CD4-positive, alpha-beta memory T cell (primary cell): ENCODE results near the gene CAMTA2. TPM values are rescaled to one million over a fixed set of nuclear protein-coding genes. Genes with fewer than 3 reads are reported as not detected.
"Not testable (repeated sequence)": the region's sequence is repeated elsewhere in the genome, so short reads cannot be mapped to it uniquely, and the experiment has no call there.

Experiments used
- CTCF ChIA-PET: fragments of 350-600 bp; sonication (Branson Sonifier 250); formaldehyde crosslinking; loops from one replicate; lab custom pipeline; 2021; ENCODE audit warnings: inconsistent platforms; ENCODE audit not compliant: partially characterized antibody; lab: Charles Lee
- POLR2A ChIA-PET: fragments of 350-600 bp; sonication (Branson Sonifier 250); formaldehyde crosslinking; loops from one replicate; lab custom pipeline; 2021; ENCODE audit not compliant: partially characterized antibody; lab: Charles Lee
- DNase-seq, 5 donors: peaks; one replicate each; pipeline versions ENCODE4 v3.0.0 to v3.0.0-alpha.2; 2020 to 2022; ENCODE audit warnings: mixed read lengths in 1 of 5
- H3K27ac ChIP-seq: one replicate; pipeline ENCODE4 v1.7.0; 2013; ENCODE audit warnings: low read depth, low read length
- H3K27me3 ChIP-seq: 2 replicates; pipeline ENCODE4 v1.7.0; 2013; ENCODE audit warnings: mild to moderate bottlenecking, low read length, moderate library complexity; ENCODE audit not compliant: insufficient read depth
- H3K36me3 ChIP-seq: 2 replicates; pipeline ENCODE4 v1.7.0; 2013; ENCODE audit warnings: mild to moderate bottlenecking, low read length, moderate library complexity; ENCODE audit not compliant: insufficient read depth
- H3K4me1 ChIP-seq: 2 replicates; pipeline ENCODE4 v1.7.0; 2013; ENCODE audit warnings: mild to moderate bottlenecking, low read length, moderate library complexity; ENCODE audit not compliant: insufficient read depth
- H3K4me3 ChIP-seq, 2 donors: one replicate each; pipeline ENCODE4 v1.7.0; 2013; ENCODE audit warnings: low read length in 2 of 2, mild to moderate bottlenecking in 1 of 2
- H3K9me3 ChIP-seq, 2 donors: one replicate each; pipeline ENCODE4 v1.7.0; 2013; ENCODE audit warnings: low read length in 2 of 2, control low read depth in 1 of 2; ENCODE audit not compliant: control insufficient read depth in 1 of 2
- H3K27ac Mint-ChIP-seq, 7 donors: one replicate each; pipeline ENCODE4 v1.8.0; 2020 to 2021; ENCODE audit warnings: mixed read lengths in 7 of 7, mild to moderate bottlenecking in 6 of 7, inconsistent platforms in 3 of 7, moderate library complexity in 3 of 7
- H3K27me3 Mint-ChIP-seq, 2 donors: one replicate each; pipeline ENCODE4 v1.8.0; 2020 to 2021; ENCODE audit warnings: mixed read lengths in 2 of 2
- H3K36me3 Mint-ChIP-seq, 2 donors: one replicate each; pipeline ENCODE4 v1.8.0; 2020 to 2021; ENCODE audit warnings: mixed read lengths in 2 of 2, inconsistent platforms in 1 of 2, mild to moderate bottlenecking in 1 of 2
- H3K4me1 Mint-ChIP-seq, 4 donors: one replicate each; pipeline ENCODE4 v1.8.0; 2020 to 2021; ENCODE audit warnings: mixed read lengths in 4 of 4, mild to moderate bottlenecking in 1 of 4
- H3K4me3 Mint-ChIP-seq, 8 donors: one replicate each; pipeline ENCODE4 v1.8.0; 2020 to 2021; ENCODE audit warnings: mixed read lengths in 8 of 8, mild to moderate bottlenecking in 7 of 8, moderate library complexity in 6 of 8, inconsistent platforms in 3 of 8
- H3K9me3 Mint-ChIP-seq, 8 donors: one replicate each; pipeline ENCODE4 v1.8.0; 2020 to 2021; ENCODE audit warnings: mixed read lengths in 8 of 8, mild to moderate bottlenecking in 5 of 8, inconsistent platforms in 3 of 8, moderate library complexity in 1 of 8
- intact Hi-C: fragments of 100-400 bp; cut with micrococcal nuclease; formaldehyde crosslinking; loops from one replicate; pipeline ENCODE4 v1.15.1; 2023
- polyA plus RNA-seq, 2 donors: library from polyadenylated mRNA; unstranded; fragments of 300-500 nt; fragmentation: Illumina TruSeq; gene quantifications; one replicate each; pipeline ENCODE4 v1.2.3, GENCODE V29; 2021
- total RNA-seq, 2 experiments: library from RNA; stranded (reverse); gene quantifications; one replicate each; pipeline ENCODE4 v1.2.3, GENCODE V29; 2021

CAMTA2 gene
- total and polyA plus RNA-seq, 4 experiments from 2014 or later = 4.6 to 84.8 (median 44.2) TPM

DNA sequence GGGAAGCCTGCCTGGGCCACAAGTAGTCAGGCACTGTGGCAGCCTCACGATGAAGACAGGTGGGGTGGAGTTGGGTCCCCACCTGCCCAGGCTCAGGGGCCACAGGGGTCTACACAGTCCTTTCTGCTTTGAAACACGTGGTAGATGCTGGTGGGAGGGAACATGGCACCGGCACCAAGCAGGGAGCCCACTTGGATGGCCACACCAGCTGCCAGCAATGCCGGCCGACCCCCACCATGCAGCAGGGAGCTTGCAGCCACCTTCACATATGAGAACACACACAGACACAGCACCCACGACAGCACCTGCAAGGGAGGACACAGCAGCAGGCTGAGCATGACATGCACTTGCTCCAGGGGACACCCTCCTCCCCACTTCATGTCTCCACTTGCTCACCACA lies 45.4 kb upstream of the CAMTA2 start:
- intact Hi-C loops = no loop called here
- ChIA-PET POLR2A (interaction anchor here (1.3 to 9.5 kb wide), 3 partner anchors 14 to 65 kb away, joined by 7 to 146 read pairs (median 54); partner anchors contain the start of gene SPAG7), CTCF (interaction anchor here (2.3 to 11.2 kb wide), 3 partner anchors 12 to 54 kb away, joined by 5 to 271 read pairs (median 127); no protein-coding TSS in a partner anchor)
- Histone ChIP-seq H3K4me3 (no peak overlapping the region), H3K27me3 (no peaks in the 10 kb centered on the region), H3K36me3 (no peaks in the 10 kb centered on the region), H3K27ac (no peak overlapping the region), H3K9me3 (no peaks in the 10 kb centered on the region), H3K4me1 (peaks cover 25% of the 10 kb centered on the region)
- peaks cover 12 to 38% (median 20%) of the 10 kb centered on the region in 4 donors for H3K4me1 Mint-ChIP-seq
- H3K27ac Mint-ChIP-seq = peak overlapping the region in 1 of 7 donors; percentile 12
- peak overlapping the region in 2 of 8 donors; percentile 17 to 39 for H3K4me3 Mint-ChIP-seq
- no peaks in the 10 kb centered on the region for H3K36me3 Mint-ChIP-seq
- H3K27me3 Mint-ChIP-seq = no peaks in the 10 kb centered on the region
- DNase-seq = no peak
- peaks cover 0 to 3% (median 0%) of the 10 kb centered on the region in 8 donors for H3K9me3 Mint-ChIP-seq

DNA sequence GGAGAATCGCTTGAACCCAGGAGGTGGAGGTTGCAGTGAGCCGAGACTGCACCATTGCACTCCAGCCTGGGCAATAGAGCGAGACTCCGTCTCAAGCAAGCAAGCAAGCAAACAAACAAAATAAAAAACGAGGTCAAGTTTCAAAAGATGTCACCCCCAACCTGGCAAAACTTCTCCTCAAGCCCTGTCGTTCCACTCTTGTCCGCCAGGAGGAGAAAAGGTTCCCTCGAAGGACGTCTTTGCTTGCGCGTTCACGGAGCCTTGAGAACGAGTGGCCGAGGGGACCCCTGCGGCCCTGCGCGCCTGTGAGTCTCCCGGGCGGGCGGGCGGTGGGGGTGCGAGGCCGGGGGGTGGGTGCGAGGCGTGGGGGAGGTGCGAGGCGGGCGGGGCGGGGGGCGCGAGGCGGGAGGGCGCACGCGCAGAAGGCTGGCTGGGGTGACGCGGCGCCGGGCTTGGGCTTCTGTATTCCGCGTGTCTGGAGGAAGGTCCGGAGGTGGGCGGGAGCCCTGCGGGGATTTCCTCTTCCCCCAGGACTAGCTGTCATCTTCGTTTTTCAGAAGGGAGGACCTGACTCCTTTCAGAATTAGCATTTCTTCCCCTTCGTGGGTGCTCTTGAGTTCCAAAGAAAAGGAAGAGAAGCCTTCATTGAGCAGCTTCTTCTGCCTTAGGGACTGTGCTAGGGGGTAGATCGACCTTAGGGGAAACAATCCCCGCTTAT lies 44.0 kb upstream of the CAMTA2 start:
- peak overlapping the region; percentile 90 to 94 (median 93) for H3K27ac Mint-ChIP-seq
- H3K9me3 Mint-ChIP-seq = peaks cover 0 to 3% (median 0%) of the 10 kb centered on the region in 8 donors
- Histone ChIP-seq H3K9me3 (no peaks in the 10 kb centered on the region), H3K4me3 (peak overlapping the region in 1 of 2 donors; percentile 23), H3K27me3 (no peaks in the 10 kb centered on the region), H3K27ac (peak overlapping the region; percentile 67), H3K36me3 (no peaks in the 10 kb centered on the region), H3K4me1 (peaks cover 25% of the 10 kb centered on the region)
- POLR2A ChIA-PET = interaction anchor here (0.8 to 9.5 kb wide), 11 partner anchors 10 to 91 kb away, joined by 3 to 146 read pairs (median 6); partner anchors contain the start of genes CAMTA2, INCA1, KIF1C and RNF167
- peak overlapping the region; percentile 79 to 89 (median 87) for H3K4me3 Mint-ChIP-seq
- intact Hi-C loops = loop anchor here (1.0 kb wide), 2 partner anchors 18 to 31 kb away; no protein-coding TSS in a partner anchor
- H3K27me3 Mint-ChIP-seq = no peaks in the 10 kb centered on the region
- CTCF ChIA-PET = interaction anchor here (0.7 to 11.2 kb wide), 19 partner anchors 9 to 131 kb away, joined by 3 to 271 read pairs (median 5); partner anchors contain the start of genes CHRNE, SPAG7 and ZFP3
- H3K36me3 Mint-ChIP-seq = no peaks in the 10 kb centered on the region
- H3K4me1 Mint-ChIP-seq = peaks cover 11 to 38% (median 17%) of the 10 kb centered on the region in 4 donors
- DNase-seq = peak; percentile 77 to 83 (median 81)

DNA sequence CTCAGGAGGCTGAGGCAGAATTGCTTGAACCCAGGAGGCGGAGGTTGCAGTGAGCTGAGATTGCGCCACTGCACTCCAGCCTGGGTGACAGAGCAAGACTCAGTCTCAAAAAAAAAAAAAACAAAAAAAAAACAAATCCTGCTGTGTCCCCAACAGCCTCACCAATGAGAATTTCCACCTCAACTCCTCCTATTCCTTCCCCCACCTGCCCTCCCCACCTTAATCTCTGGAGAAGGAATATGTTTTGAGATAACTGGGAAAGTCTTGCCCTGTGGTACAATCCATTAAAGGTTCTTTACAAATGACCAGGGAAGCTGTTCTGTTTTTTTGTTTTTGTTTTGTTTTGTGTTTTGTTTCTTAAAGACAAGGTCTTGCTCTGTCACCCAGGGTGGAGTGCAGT lies 42.7 kb upstream of the CAMTA2 start:
- H3K9me3 Mint-ChIP-seq, H3K9me3 ChIP-seq, H3K27me3 ChIP-seq, H3K36me3 Mint-ChIP-seq, H3K36me3 ChIP-seq, intact Hi-C loops, H3K4me3 ChIP-seq, H3K27ac ChIP-seq, DNase-seq, H3K27me3 Mint-ChIP-seq: not testable (repeated sequence)
- ChIA-PET POLR2A (interaction anchor here (0.6 to 9.5 kb wide), 8 partner anchors 12 to 611 kb away, joined by 3 to 146 read pairs (median 6); partner anchors contain the start of genes CAMTA2, INCA1, KIF1C and SPAG7), CTCF (interaction anchor here (0.7 to 11.2 kb wide), 18 partner anchors 10 to 1427 kb away, joined by 3 to 271 read pairs (median 5); partner anchors contain the start of genes CHRNE, INCA1, KIF1C and RNF167)
- peak overlapping the region in 3 of 8 donors; percentile 87 to 89 (median 89) for H3K4me3 Mint-ChIP-seq
- H3K27ac Mint-ChIP-seq = peak overlapping the region in 4 of 7 donors; percentile 89 to 94 (median 92)
- H3K4me1 Mint-ChIP-seq = peaks cover 11 to 38% (median 18%) of the 10 kb centered on the region in 4 donors
- H3K4me1 ChIP-seq = peaks cover 25% of the 10 kb centered on the region

DNA sequence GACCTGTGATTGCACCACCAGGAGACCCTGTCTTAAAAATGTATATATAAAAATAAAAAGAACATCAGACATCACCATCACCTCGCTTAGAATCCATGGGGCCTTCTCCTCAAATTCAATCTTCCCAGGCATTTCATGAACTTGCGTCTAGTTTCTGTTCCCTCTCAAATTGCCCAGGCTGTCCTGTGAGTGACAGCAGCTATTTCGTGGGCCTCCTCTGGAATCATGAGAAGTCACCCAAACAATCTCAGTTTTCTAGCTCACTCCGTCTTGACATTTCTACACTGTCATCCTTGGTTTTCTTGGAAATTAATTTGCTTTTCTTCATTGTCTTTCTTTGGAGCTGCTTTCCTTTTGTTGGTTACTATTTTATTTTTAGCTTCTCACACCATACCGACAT lies 40.4 kb upstream of the CAMTA2 start:
- peaks cover 4 to 6% of the 10 kb centered on the region in 2 donors for H3K36me3 Mint-ChIP-seq
- no peak overlapping the region for H3K4me3 ChIP-seq
- no peak overlapping the region for H3K27ac ChIP-seq
- ChIA-PET POLR2A (interaction anchor here (0.7 to 9.5 kb wide), 4 partner anchors 19 to 34 kb away, joined by 3 to 146 read pairs (median 5); partner anchors contain the start of genes INCA1 and KIF1C), CTCF (interaction anchor here (0.7 to 11.2 kb wide), 6 partner anchors 8 to 119 kb away, joined by 3 to 271 read pairs (median 4); no protein-coding TSS in a partner anchor)
- H3K4me3 Mint-ChIP-seq = no peak overlapping the region
- no peaks in the 10 kb centered on the region for H3K9me3 ChIP-seq
- no peaks in the 10 kb centered on the region for H3K36me3 ChIP-seq
- no peaks in the 10 kb centered on the region for H3K9me3 Mint-ChIP-seq
- no peaks in the 10 kb centered on the region for H3K27me3 ChIP-seq
- DNase-seq = no peak
- no peaks in the 10 kb centered on the region for H3K27me3 Mint-ChIP-seq
- H3K4me1 ChIP-seq = peaks cover 19% of the 10 kb centered on the region
- intact Hi-C loops = loop anchor here (1.0 kb wide), 1 partner anchor 40 kb away; no protein-coding TSS in a partner anchor
- peak overlapping the region in 4 of 7 donors; percentile 0 to 78 (median 50) for H3K27ac Mint-ChIP-seq
- peaks cover 11 to 25% (median 16%) of the 10 kb centered on the region in 4 donors for H3K4me1 Mint-ChIP-seq

DNA sequence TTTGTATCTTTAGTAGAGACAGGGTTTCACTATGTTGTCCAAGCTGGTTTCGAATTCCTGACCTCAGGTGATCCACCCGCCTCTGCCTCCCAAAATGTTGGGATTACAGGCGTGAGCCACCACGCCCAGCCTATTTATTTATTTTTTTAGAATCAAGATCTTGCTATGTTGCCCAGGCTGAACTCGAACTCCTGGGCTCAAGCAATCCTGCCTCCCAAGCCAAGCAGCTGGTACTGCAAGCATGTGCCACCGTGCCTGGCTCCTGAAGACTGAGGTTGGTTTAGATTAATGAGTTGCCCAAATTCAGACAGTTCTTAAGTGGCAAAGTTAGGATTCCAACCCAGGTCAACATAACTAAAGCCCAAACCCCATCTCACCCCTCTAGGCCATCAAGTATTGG lies 39.8 kb upstream of the CAMTA2 start:
- Mint-ChIP-seq H3K27me3 (no peaks in the 10 kb centered on the region), H3K9me3 (no peaks in the 10 kb centered on the region), H3K4me1 (peaks cover 8 to 19% (median 16%) of the 10 kb centered on the region in 4 donors), H3K36me3 (peaks cover 7 to 11% of the 10 kb centered on the region in 2 donors), H3K27ac (no peak overlapping the region), H3K4me3 (no peak overlapping the region)
- Histone ChIP-seq H3K27ac (no peak overlapping the region), H3K4me1 (peaks cover 18% of the 10 kb centered on the region), H3K9me3 (no peaks in the 10 kb centered on the region), H3K4me3 (no peak overlapping the region), H3K36me3 (peaks cover 4% of the 10 kb centered on the region), H3K27me3 (no peaks in the 10 kb centered on the region)
- DNase-seq = no peak
- CTCF ChIA-PET = interaction anchor here (1.8 to 11.2 kb wide), 4 partner anchors 8 to 118 kb away, joined by 5 to 271 read pairs (median 66); partner anchors contain the start of gene SLC52A1
- POLR2A ChIA-PET = interaction anchor here (0.7 to 2.3 kb wide), 2 partner anchors 30 to 33 kb away, joined by 3 to 6 read pairs; partner anchors contain the start of genes INCA1 and KIF1C
- intact Hi-C loops = loop anchor here (1.0 kb wide), 1 partner anchor 39 kb away; no protein-coding TSS in a partner anchor

DNA sequence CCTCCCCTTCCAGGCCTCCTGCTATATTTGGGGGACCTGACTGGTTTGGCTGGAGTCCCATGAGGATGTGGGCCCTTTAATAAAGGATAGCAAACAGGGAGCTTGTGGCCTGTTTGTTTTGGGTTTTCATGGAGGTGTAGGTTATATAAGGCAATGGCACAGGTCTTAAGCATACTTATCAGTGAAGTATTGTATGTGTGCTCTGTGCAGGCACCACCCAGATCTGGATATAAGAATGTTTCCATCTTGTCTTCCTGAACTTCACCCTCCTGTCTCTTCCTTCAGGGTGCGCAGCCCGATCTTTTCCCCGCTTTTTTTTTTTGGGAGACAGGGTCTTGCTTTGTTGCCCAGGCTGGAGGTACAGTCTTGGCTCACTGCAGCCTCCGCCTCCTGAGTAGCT lies 37.1 kb upstream of the CAMTA2 start:
- ChIA-PET CTCF (no interaction called here), POLR2A (no interaction called here)
- Histone ChIP-seq H3K4me3 (no peak overlapping the region), H3K27me3 (no peaks in the 10 kb centered on the region), H3K9me3 (no peaks in the 10 kb centered on the region), H3K27ac (no peak overlapping the region), H3K36me3 (peaks cover 6% of the 10 kb centered on the region), H3K4me1 (no peaks in the 10 kb centered on the region)
- peaks cover 21 to 33% of the 10 kb centered on the region in 2 donors for H3K36me3 Mint-ChIP-seq
- H3K9me3 Mint-ChIP-seq = no peaks in the 10 kb centered on the region
- peaks cover 0 to 1% (median under 1%) of the 10 kb centered on the region in 4 donors for H3K4me1 Mint-ChIP-seq
- H3K4me3 Mint-ChIP-seq = no peak overlapping the region
- H3K27me3 Mint-ChIP-seq = no peaks in the 10 kb centered on the region
- DNase-seq = no peak
- intact Hi-C loops = no loop called here
- peak overlapping the region in 2 of 7 donors; percentile 9 to 69 for H3K27ac Mint-ChIP-seq
